K562 (cell line): ENCODE data around the gene ATL2. TPM values are rescaled to one million over a fixed set of nuclear protein-coding genes. Genes with fewer than 3 reads are reported as not detected.

Experiments used
- CCNT2 ChIP-seq: IDR thresholded peaks from 2 replicates; pipeline ENCODE4 v1.6.1; 2011; ENCODE audit warnings: borderline replicate concordance, low read depth, mild to moderate bottlenecking, moderate library complexity, mixed read lengths, low read length; ENCODE audit not compliant: insufficient read length; ENCODE audit errors: extremely low read depth
- ELF1 ChIP-seq: fragments of 200-800 bp; sonication (Bioruptor generic); IDR thresholded peaks from 2 replicates; pipeline ENCODE4 v1.6.1; 2016; ENCODE audit warnings: missing genetic modification characterization, missing compliant biosample characterization
- ETS1 ChIP-seq: conservative IDR thresholded peaks from 2 replicates; pipeline ENCODE4 v1.6.1; 2011; ENCODE audit warnings: low read depth, mild to moderate bottlenecking, low read length; ENCODE audit not compliant: control insufficient read depth
- KAT7 ChIP-seq: sonication (generic); formaldehyde crosslinking; IDR thresholded peaks from 2 replicates; pipeline ENCODE4 v1.8.0; 2022; ENCODE audit warnings: missing genetic modification reagents, mild to moderate bottlenecking, borderline replicate concordance
- KDM4B ChIP-seq, 2 experiments: fragments of 450-650 bp in 1 of 2; sonication (generic) in 1 of 2; IDR thresholded peaks; 2 replicates each; pipeline ENCODE4 v1.6.1; 2016 to 2017; ENCODE audit warnings: borderline replicate concordance in 2 of 2, antibody characterized with exemption in 1 of 2, low read depth in 1 of 2, mild to moderate bottlenecking in 1 of 2
- KLF1 ChIP-seq: fragments of 450-650 bp; IDR thresholded peaks from 2 replicates; pipeline ENCODE4 v1.6.1; 2016; ENCODE audit warnings: missing genetic modification characterization, missing compliant biosample characterization
- MXI1 ChIP-seq: IDR thresholded peaks from 2 replicates; pipeline ENCODE4 v1.6.1; 2011; ENCODE audit warnings: low read depth, mild to moderate bottlenecking, improper control_type of control experiment, low read length
- NFRKB ChIP-seq: fragments of 450-650 bp; IDR thresholded peaks from 2 replicates; pipeline ENCODE4 v1.6.1; 2016; ENCODE audit warnings: low read depth
- PML ChIP-seq: IDR thresholded peaks from 2 replicates; pipeline ENCODE4 v1.6.1; 2012; ENCODE audit warnings: low read length, inconsistent platforms
- POLR3A ChIP-seq: IDR thresholded peaks from 2 replicates; pipeline ENCODE4 v1.6.1; 2011; ENCODE audit warnings: borderline replicate concordance, mild to moderate bottlenecking, moderate library complexity; ENCODE audit not compliant: insufficient read length, insufficient read depth; ENCODE audit errors: extremely low read depth
- TSC22D4 ChIP-seq: fragments of 450-650 bp; IDR thresholded peaks from 2 replicates; pipeline ENCODE4 v1.6.1; 2016; ENCODE audit warnings: missing genetic modification characterization, missing biosample characterization, control low read depth
- YY1 ChIP-seq, 3 experiments: IDR thresholded peaks; 2 replicates each; pipeline ENCODE4 v1.6.1; 2011; ENCODE audit warnings: low read length in 2 of 3, mild to moderate bottlenecking in 2 of 3, moderate library complexity in 2 of 3, borderline replicate concordance in 1 of 3, control low read depth in 1 of 3, low read depth in 1 of 3; ENCODE audit not compliant: insufficient read depth in 3 of 3, insufficient replicate concordance in 2 of 3, control insufficient read depth in 1 of 3, insufficient read length in 1 of 3; ENCODE audit errors: extremely low read depth in 1 of 3
- ZBTB2 ChIP-seq: fragments of 450-650 bp; IDR thresholded peaks from 2 replicates; pipeline ENCODE4 v1.6.1; 2016; ENCODE audit warnings: antibody characterized with exemption
- ZKSCAN8 ChIP-seq: fragments of 200-800 bp; sonication (Bioruptor generic); IDR thresholded peaks from 2 replicates; pipeline ENCODE4 v1.6.1; 2016; ENCODE audit warnings: missing genetic modification characterization, missing compliant biosample characterization
- ZNF395 ChIP-seq: fragments of 200-800 bp; sonication (Bioruptor generic); IDR thresholded peaks from 2 replicates; pipeline ENCODE4 v1.6.1; 2017; ENCODE audit warnings: missing genetic modification characterization, missing compliant biosample characterization
- ZNF778 ChIP-seq: fragments of 450-650 bp; formaldehyde crosslinking; IDR thresholded peaks from 2 replicates; pipeline ENCODE4 v1.4.0; 2020; ENCODE audit warnings: mild to moderate bottlenecking, moderate library complexity
- polyA plus RNA-seq, 8 experiments: library from polyadenylated mRNA; depleted of rRNA in 4 of 8; stranded (reverse) in 5 of 8; unstranded in 3 of 8; fragments of >200 nt; fragmentation: Nextera tagmentation in 2 of 8; fragmentation: Illumina TruSeq in 1 of 8; extraction: Ambion mirVana in 2 of 8; extraction: Trizol in 1 of 8; gene quantifications; 2 replicates each; pipeline versions ENCODE4 v1.2.1 to v1.2.3, GENCODE V29; 2011 to 2014; ENCODE audit warnings: inconsistent platforms in 1 of 8, missing spikeins in 1 of 8
- total RNA-seq, 7 experiments: library from RNA; depleted of rRNA in 6 of 7; stranded (reverse); fragments of >200 nt in 6 of 7; fragmentation: Illumina TruSeq in 2 of 7; extraction: Trizol in 2 of 7; gene quantifications; 2 replicates each; pipeline versions ENCODE4 v1.2.1 to v1.2.3, GENCODE V29; 2011 to 2021; ENCODE audit warnings: low replicate concordance in 1 of 7
- TF ChIP-seq, protein P1 (sequence below): sonication (generic); formaldehyde crosslinking; IDR thresholded peaks from 2 replicates; pipeline ENCODE4 v1.8.0; 2022; ENCODE audit warnings: mild to moderate bottlenecking, missing genetic modification reagents
- TF ChIP-seq, protein P2 (sequence below): sonication (generic); formaldehyde crosslinking; IDR thresholded peaks from 2 replicates; pipeline ENCODE4 v1.8.1; 2023; ENCODE audit warnings: mild to moderate bottlenecking, missing genetic modification reagents

The ATL2 gene
- total and polyA plus RNA-seq, 9 of the 15 experiments (the other 6 are each of a cell fraction or from before 2014, with no cell fraction given): 12.0 to 80.8 (median 70.2) TPM

- 0 out of 2 replicates have a peak, but pooled peaks have one; percentile 28 for TF ChIP-seq KLF1 (tag)
- TF ChIP-seq KDM4B (IDR thresholded peaks at IDR 0.05; ENCODE audit: borderline replicate concordance in 2 of 2, low read depth in 1 of 2): peak in 1 of 2 experiments; percentile 40; a peak in 1 of 4 replicates
- TF ChIP-seq KAT7 (CRISPR knock-in tag): peak; percentile 99
- TF ChIP-seq ELF1 (tag): no peak
- TF ChIP-seq PML: no peak
- TF ChIP-seq, protein P1, sequence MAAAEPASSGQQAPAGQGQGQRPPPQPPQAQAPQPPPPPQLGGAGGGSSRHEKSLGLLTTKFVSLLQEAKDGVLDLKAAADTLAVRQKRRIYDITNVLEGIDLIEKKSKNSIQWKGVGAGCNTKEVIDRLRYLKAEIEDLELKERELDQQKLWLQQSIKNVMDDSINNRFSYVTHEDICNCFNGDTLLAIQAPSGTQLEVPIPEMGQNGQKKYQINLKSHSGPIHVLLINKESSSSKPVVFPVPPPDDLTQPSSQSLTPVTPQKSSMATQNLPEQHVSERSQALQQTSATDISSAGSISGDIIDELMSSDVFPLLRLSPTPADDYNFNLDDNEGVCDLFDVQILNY (CRISPR knock-in tag): no peak
- TF ChIP-seq NFRKB: no peak
- TF ChIP-seq ZKSCAN8 (CRISPR knock-in tag): no peak
- TF ChIP-seq ZNF395 (CRISPR knock-in tag): no peak; the same call in 1 of the 2 replicates
- peak in 1 of 3 experiments; percentile 52 for TF ChIP-seq YY1 (IDR thresholded peaks at IDR 0.05; ENCODE audit: borderline replicate concordance in 1 of 3, control insufficient read depth in 1 of 3, extremely low read depth in 1 of 3, insufficient read depth in 3 of 3, insufficient read length in 1 of 3, insufficient replicate concordance in 2 of 3, low read depth in 1 of 3, low read length in 2 of 3)
- no peak; the same call in 1 of the 2 replicates for TF ChIP-seq ETS1
- TF ChIP-seq MXI1: no peak
- TF ChIP-seq, protein P2, sequence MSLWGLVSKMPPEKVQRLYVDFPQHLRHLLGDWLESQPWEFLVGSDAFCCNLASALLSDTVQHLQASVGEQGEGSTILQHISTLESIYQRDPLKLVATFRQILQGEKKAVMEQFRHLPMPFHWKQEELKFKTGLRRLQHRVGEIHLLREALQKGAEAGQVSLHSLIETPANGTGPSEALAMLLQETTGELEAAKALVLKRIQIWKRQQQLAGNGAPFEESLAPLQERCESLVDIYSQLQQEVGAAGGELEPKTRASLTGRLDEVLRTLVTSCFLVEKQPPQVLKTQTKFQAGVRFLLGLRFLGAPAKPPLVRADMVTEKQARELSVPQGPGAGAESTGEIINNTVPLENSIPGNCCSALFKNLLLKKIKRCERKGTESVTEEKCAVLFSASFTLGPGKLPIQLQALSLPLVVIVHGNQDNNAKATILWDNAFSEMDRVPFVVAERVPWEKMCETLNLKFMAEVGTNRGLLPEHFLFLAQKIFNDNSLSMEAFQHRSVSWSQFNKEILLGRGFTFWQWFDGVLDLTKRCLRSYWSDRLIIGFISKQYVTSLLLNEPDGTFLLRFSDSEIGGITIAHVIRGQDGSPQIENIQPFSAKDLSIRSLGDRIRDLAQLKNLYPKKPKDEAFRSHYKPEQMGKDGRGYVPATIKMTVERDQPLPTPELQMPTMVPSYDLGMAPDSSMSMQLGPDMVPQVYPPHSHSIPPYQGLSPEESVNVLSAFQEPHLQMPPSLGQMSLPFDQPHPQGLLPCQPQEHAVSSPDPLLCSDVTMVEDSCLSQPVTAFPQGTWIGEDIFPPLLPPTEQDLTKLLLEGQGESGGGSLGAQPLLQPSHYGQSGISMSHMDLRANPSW (CRISPR knock-in tag): no peak
- TF ChIP-seq ZBTB2: no peak
- TF ChIP-seq POLR3A: no peak
- no peak for TF ChIP-seq ZNF778 (CRISPR knock-in tag)
- peak; percentile 69 for TF ChIP-seq CCNT2
- TF ChIP-seq TSC22D4: no peak
These were observed 575 bp downstream of the ATL2 start (continued) for GRCh38 chr2:38376346-38377049.
